GM19023 (cell line): ENCODE results near the gene IFFO2.
"Not testable (repeated sequence)": the region's sequence is repeated elsewhere in the genome, so short reads cannot be mapped to it uniquely, and the experiment has no call there.

ENCODE experiments used
- ATAC-seq: cut with Tn5 transposase; IDR thresholded peaks from one replicate; pipeline ENCODE4 v1.9.1; 2021; ENCODE audit warnings: mild to moderate bottlenecking, moderate library complexity; ENCODE audit not compliant: unreplicated experiment

IFFO2 gene

DNA sequence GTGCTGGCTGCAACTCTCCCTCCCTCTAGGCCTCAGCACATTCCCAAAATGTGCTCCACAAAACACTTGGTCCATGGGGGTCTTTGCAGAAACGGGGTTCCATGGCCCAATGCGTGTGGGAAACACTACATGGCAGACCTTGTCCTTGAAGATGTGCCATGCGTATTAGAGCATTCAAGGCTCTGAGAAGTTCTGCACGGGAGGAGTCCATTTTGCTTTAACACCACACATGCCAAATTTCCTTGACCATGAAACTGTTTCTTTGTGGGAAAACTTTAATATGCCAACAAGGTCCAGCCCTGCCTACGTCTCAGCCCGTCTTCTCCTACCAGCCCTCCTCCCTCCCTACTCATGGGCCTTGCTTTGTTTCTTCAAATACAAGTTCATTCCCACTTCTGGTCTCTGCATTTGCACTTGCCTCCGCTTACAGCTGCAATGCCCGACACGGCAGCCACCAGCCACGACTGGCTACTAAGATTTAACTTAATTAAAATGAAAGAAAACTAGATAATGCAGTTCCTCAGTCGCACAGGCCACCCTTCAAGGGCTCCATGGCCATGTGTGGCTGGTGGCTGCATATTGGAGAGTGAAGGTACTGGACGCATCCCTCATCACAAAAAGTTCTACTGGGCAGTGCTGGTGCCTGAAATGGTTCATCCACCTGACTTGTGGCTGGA is 77.8 kb downstream of the IFFO2 start:
- ATAC-seq: no peak

DNA sequence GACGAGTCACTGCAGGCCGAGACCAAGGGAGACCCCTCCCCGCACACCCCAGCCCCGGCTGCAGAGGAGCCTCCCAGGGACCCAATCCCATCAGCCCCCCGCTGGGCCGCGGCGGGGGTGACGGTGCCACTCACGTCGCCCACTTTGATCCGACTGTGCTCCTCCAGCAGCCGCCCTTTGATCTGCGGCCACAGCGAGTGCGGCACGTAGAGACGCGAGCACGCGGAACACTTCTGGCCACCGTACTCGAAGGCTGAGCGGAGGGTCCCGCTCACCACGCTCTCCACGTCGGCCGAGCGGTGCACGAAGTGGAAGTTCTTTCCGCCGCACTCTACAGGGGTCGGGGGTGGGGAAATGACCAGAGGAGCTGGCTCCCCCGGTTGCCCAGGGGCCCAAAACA is 79.2 kb downstream of the IFFO2 start:
- no peak for ATAC-seq

DNA sequence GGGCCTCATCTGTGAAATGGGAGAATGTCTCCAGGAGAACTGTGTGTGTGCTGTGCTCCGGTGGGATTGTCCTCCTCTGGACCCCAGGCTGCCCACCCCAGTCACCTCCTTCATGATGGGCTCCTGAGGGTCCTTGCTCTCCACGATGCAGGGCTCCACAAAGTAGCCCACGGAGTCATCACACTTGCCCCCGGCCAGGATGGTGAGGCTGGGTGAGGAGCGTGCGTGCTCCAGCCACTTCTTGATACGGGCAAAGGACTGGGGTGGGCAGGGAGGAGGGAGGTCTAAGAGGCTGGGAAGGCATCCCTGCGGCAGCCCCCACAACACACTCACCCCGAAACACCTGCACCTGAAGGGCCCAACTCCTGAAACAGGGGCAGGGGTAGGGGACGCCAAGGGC is 80.3 kb downstream of the IFFO2 start:
- no peak for ATAC-seq

DNA sequence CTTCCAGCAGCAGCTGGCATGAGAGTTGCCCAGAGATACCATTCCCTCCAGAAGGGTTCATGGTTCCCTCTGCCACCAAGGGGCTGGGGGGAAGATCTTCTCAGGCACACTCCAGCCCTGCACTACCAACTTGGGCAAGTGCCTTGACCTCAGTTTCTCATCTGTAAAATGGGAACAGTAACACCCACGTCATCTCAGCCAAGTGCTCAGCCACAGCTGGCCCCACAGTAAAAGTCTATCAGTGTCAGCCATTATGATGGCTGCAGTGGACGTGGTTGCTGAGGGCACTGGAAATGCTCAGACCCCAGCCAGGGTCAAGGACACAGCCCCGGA is 80.7 kb downstream of the IFFO2 start:
- no peak for ATAC-seq

DNA sequence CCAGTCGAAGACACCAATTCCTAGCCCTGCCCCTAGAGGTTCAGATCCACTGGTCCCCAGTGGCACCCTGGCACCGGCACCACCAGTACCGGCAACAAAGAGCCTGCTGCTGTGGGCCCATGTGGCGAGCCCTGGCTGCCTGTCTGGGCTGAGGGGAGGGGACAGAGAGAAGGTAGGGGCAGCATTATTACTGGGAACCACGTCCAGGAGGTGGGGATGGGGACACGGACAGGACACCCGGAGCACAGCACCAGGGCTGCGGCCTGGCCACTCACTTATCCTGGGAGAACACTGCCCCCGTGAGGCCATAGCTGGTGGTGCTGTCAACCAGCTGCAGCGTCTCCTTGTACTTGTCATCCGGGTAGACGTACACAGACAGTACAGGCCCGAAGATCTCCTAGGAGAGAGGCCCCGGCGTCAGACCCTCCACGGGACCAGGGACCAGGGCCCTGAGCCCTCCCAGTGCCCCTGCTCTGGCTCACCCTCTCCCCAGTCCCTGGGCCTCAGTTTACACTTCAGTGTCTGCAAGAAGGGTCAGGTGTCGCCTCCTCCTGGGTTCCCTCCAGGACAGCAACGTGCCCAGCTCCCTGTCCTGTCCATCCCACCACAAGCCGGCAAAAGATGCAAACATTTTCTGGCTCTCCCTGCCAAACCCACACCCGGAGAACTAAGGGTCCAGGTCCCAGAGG is 81.2 kb downstream of the IFFO2 start:
- ATAC-seq: no peak

DNA sequence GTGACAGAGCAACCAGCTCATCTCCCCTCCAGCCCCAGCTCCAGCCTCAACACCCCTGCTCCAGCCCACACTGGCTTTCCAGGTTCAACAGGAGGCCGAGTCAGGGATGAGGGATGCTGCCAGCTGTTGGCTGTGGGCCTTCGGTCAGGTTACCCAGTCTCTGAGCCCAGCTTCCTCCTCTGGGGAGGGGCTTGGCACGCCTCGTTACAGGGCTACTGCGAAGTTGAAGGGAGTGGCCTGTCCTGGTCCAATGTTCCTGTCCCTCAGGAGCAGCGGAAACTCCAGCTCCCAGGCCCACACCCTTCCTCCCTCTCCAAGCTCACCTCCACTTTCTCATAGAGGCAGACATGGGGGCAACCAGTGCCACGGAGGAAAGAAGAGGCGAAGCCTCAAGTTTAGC is 81.9 kb downstream of the IFFO2 start:
- no peak for ATAC-seq

DNA sequence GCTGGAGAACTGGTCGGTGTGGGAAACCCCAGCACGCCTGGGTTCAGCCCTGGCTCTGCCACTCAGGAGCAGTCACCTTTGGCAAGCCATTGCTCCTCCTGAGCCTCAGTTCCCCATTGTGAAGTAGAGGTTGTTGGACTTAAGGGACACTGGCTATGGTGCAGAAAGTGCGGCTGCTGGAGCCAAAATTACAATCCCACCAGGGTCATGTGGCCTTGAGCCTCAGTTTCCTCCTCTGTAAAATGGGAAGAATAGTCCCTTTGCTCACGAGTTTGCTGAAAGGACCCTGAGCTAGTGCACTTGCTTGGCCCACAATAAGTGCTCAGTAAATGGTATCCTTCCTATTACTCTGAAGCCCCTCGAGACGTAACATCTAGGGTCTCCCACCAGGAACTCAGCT is 82.4 kb downstream of the IFFO2 start:
- ATAC-seq: no peak

DNA sequence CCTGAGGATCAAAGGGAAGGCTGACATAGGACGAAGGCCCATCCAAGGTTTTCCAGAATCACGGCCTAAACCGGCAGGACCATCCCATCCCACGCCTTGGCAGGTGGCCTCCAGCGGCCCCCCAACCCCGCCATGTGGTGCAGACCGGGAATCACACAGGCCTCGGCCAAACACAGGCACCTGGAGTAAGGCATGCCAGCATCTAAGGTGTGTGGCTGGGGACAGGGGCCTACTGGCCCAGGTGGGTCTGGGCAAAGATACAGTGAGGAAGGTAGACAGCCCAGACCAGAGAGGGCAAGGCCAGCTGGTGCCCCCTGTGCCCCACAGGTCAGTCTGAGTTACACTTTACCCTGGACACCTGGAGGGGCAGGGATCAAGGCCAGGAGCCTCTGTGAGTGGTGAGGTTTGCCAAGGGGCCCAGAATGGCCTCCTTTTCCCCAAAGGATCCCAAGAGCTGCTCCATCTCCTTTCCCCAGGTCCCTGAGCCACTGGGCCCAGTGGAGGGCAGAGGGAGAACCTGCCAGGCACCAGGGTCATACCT is 84.3 kb downstream of the IFFO2 start:
- no peak for ATAC-seq

DNA sequence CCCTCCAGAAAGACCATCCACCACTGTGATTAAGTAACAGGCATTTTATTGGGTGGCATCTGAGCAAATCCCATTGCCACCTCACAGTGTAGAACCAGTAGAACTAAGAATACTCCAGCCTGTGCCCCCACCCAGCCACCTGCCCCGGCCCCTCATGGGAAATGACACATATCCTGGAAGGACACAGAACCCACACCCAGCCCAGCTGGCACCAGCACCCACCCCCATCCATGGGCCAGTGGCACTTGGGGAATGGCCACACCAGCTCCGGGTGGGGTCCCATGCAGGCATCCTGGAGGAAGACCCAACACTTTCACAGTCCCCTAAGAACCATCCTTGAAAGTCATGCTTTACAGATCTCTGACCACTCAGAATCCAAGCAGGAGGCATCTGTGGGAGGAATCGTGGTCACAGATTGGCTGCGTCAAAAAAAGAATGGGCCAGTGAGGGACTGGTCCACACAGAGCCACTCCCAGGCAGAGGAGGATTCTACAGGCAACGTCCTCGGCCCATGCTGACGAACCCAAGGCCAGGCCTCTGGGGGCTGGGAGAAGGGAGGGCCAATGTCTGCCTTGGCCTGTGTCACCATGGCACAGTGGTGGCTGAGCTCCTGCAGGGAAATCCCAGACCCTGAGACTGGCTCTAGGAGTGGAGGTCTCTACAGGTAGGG is 84.9 kb downstream of the IFFO2 start:
- ATAC-seq: no peak

DNA sequence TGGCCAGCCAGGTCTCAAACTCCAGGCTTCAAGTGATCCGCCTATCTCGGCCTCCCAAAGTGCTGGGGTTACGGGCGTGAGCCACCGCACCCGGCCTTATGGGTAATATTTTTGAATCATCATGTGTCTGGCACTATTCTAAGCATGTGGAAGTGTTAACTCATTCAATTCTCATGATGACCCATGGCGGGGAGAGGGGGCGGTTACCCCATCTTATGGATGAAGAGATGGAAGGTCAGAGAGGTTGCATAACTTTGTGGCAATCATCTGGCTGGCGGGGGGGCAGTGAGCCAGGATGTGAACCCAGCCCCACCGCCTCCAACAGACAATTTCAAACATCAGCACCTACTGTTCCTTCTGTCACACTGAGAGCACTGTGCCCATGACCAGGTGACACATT is 85.5 kb downstream of the IFFO2 start:
- ATAC-seq: no peak

DNA sequence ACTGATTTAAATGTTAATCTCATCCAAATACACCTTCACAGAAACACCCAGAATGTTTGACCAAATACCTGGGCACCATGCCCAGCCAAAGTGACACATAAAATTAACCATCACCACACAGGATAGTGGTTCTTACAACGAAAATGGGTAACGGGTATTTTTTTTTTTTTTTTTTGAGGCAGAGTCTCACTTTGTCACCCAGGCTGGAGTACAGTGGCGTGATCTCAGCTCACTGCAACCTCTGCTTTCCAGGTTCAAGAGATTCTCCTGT is 85.9 kb downstream of the IFFO2 start:
- ATAC-seq: not testable (repeated sequence)

DNA sequence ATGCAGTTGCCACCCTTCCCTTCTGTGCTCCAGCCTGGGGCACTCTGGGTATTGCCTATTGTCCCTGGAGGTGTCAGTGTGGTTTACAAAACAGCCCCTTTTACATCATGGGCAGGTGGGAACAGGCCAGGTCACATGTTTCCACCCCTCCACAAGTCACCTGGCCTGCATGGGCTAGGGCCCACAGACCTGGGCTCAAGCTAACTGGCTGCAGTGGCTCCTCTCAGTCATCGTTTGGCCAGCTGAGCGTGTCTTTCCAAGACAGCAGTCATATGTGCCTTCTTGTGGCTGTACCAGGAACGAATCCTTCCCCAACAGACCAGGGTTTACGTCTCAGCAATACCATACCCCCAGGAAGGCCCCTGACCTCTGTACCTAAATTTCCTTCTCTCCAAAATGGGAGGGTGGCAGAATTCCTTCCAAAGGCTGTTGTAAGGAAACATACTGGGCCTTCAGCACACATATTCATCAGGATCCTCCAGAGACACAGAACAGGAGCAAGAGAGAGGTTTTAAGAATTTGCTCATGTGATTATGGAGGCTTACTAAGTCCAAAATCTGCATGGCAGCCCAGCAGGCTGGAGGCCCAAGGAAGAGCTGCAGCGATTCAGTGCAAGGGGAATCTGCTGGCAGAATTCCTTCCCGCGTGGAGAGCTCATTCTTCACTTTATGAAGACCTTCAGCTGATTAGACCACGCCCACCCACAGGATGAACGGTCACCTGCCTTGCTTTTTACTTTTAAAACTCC is 86.5 kb downstream of the IFFO2 start:
- ATAC-seq: no peak

DNA sequence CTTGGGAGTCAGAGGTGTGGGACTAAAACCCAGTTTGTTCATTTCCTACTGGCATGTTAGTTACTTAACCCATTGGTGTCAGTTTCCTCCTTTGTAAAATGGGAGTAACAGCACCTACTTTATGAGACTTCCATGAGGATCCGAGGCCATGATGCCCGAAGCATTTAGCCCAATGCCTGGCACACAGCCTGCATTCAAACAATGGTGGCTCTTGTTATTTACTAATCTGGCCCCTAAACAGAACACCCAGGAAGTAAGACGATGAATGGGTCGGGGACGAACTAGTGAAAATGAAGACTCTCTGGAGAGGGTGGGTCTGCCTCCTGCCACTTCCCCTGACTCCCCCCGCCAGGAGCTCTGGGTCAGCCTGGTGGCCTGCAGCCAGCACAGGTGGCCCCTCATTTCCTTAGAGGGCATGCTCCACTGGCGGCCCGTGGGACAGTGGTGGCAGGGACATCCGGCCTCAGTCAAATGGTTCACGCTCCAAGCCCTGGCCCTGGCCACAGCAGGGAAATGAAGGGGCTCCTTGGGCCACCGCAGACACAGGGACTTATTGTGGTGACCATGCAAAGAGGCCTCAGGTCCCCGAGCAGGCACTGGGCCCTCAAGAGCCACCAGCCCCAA is 87.6 kb downstream of the IFFO2 start:
- no peak for ATAC-seq

DNA sequence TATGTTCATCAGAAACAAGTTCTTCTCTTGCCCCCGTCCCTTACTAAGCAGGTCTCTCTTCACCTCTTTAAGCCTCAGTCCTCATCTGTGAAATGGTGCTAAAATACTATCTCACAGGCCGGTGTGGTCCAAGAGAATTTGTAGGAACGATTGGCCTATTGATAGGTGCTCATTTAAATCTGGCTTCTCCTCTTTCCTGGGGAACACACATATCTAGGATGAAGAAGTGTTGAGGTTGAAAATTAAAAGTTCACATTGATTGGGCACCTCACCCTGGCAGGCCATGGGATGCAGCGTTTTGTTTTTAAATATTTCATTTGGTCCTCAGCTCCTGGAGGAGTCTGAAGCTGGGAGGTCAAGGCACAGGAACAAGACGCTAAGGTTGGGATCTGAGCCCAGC is 88.1 kb downstream of the IFFO2 start:
- ATAC-seq: no peak

DNA sequence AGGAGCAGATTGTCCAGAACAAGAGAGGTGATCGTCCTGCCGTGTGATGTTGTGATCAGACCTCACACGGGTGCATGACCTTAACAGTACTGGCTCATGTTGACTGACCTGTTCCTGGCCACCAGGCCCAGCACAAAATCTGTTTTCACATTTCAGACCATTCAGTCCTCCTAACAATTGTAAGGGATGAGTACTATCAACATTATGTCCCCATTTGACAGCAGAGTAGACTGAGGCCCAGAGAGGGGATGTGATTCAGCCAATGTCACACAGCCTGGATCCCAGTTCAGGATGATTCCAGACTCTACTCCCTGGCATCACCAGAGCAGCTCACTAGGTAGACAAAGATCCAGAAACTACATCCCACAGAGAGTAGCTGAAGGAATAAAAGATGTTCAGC is 89.6 kb downstream of the IFFO2 start:
- no peak for ATAC-seq

DNA sequence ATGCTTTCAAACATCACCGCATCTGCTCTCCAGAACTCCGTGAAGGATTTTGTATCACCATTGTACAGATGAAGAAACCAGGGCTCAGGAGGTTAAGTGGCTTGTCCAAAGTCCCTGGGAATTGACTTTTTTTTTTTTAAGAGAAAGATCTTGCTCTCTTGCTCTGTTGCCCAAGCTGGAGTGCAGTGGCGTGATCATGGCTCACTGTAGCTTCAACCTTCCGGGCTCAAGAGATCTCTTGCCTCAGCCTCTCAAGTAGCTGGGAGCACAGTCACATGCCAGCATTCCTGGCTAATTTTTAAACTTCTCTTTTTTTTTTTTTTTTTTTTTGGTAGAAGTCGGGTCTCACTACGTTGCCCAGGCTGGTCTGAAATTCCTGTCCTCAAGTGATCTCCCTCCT is 90.2 kb downstream of the IFFO2 start:
- ATAC-seq: no peak

DNA sequence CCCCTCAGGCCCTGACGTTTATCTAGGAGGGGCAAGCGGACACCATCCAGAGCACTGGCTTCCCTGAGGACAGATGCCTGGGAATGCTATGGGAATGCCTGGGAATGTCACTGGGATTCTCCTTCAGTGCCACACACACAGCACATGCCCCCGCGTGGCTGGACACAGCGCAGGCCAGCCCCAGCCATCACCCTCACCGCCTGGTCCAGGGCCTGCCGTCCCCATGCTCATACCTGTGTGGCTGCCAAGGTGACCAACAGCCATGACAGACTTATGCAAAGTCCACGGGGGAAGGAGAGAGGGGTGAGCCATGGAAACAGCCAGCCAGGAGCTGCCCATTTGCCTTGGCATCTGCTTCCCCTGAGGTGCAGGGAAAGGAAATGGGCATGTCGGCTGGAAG is 91.3 kb downstream of the IFFO2 start:
- no peak for ATAC-seq

DNA sequence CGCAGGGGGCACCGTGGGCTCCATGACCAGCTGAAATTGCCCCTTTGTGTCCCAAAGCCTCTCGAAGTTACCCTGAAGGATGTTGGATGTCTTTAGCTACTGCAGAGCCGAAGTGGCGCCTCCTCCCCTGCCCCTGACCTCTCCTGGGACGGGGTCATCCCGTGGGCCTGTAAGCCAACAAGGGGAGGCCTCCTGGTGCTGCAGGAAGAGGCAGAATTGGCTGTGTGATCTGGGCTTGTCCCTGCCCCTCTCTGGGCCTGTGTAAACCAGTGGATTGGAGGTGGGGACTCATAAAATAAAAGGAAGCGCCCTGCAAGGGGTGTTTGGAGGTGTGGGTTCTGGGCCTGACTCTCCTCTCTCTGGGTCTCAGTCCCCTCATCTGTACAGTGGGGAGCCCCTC is 94.9 kb downstream of the IFFO2 start:
- no peak for ATAC-seq

DNA sequence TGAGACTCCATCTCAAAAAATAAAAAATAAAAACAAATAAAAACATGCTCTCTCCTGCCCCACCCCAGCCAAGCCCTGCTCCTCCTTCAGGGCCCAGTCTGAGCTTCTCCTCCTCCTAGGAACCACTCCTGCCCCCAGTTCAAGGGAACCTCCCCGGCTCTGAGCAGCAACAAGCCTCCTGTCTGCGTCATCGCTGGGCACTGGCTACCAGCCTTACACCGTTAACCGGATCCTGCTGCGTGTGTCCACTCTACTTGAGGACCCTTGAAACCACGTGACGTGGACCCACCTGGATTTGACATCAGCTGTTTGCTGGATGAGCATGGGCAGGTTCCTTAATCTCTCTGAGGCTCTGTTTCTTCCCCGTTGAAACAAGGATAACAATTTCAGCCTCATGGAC is 95.4 kb downstream of the IFFO2 start:
- ATAC-seq: no peak

DNA sequence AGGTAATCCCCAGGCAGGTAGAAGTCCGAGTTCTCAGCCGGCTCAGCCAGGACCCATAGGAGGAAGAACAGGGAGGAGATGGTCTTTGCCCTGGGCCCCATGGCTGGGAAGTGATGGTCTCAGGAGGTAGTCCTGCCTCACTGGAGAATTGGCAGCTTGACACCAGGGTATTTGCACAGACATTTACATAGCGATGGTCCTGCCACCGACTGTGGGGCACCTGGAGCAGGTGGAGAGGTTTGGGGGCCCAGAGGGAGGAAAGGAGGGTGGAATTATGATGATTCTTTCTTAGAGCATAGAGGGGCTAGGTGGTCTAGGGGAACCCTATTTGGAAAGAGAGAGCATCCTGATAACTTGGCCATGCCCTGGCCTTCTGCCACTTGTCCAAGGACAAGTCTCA is 96.9 kb downstream of the IFFO2 start, which contains the start of gene TAS1R2:
TAS1R2 (minus strand) TSS at position 101 of the 400 bp plus-strand sequence; CDS start at position 101, 0 bp downstream.
- no peak for ATAC-seq

DNA sequence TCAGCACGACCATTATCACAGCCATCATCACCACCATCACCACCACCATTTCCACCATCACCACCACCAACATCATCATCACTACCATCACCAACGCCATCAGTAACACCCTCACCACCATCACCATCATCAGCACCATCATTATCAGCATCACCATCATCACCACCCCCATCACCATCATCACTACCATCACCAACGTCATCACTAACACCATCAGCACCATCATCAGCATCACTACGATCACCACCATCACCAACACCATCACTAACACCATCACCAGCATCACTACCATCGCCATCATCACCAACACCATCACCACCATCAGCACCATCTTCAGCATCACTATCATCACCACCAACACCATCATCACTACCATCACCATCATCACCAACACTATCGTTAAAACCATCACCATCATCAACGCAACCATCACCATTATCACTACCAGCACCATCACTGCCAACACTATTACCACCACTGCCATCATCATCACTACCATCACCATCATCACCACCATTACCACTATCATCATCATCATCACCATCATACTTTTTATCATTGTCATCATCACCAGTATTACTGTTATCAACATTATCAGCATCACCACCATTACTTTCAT is 98.3 kb downstream of the IFFO2 start:
- no peak for ATAC-seq
